HG03565 (cell line): ENCODE results near the gene TAF1A.

ENCODE experiments used
- ATAC-seq: cut with Tn5 transposase; IDR thresholded peaks from one replicate; pipeline ENCODE4 v1.9.1; 2021; ENCODE audit warnings: mild to moderate bottlenecking, moderate library complexity; ENCODE audit not compliant: unreplicated experiment

The TAF1A gene

DNA sequence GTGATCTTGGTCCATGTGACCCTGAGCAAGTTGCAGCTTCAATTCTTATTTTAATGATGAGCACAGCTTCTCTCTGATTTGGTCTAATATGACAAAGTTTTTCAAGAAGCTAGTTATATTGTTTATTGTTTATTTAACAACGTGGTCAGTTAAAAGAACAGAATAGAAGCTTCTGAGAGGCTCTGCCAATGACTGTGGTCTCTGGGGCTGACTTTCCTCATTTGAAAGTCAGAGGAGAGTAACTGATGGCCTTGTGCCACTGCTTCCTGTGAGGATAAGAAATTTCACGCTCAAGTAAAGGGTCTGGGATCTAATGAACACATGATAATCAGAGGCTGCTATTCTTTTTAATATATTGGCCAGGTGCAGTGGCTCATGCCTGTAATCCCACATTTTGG lies 49.1 kb downstream of the TAF1A start:
- no peak for ATAC-seq

DNA sequence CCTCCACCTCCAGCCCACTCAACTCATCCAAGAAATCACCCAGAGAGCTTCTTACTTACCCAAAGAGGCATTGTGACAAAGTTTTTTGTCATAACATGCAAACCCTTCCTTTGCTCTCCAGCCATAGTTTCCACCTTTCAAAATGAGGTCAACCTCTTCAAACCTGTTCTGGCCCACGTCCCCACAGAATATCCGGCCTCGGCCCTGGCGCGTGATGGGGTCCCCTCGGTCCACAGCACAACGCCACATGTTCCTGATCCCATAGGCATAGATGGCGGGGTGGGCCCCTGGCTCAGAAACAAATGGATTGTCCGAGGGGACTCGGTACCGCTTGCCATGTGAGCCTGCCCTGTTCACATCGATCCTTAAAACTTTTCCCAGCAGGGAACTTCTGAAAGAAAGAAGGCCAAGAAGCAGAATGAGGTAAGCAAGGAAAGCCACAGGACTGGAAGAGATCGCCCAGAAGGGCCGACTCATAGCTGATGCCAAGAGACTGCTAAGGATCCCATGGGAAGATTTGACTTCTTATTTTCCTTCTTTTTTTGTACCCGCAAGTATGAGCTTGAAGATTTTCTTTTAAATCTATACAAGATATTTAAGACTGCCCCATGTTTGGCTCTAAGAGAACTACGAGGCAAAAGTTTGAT lies 49.7 kb downstream of the TAF1A start:
- no peak for ATAC-seq

DNA sequence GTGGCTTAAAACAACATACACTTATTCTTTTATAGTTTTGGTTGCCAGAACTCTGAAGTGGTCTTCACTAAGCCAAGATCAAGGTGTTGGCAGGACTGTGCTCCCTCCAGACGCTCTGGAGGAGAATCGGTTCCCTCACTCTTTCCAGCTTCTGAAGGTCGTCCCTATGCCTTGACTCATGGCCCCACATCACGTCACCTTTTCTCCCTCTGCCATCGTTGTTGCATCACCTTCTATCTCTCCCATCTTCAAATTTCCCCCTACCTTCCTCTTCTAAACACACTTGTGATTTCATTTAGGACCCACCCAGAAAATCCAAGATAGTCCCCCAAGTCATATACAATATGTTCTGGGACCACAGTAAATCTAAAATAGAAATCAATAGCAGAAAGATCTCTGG lies 54.3 kb downstream of the TAF1A start:
- ATAC-seq: no peak

DNA sequence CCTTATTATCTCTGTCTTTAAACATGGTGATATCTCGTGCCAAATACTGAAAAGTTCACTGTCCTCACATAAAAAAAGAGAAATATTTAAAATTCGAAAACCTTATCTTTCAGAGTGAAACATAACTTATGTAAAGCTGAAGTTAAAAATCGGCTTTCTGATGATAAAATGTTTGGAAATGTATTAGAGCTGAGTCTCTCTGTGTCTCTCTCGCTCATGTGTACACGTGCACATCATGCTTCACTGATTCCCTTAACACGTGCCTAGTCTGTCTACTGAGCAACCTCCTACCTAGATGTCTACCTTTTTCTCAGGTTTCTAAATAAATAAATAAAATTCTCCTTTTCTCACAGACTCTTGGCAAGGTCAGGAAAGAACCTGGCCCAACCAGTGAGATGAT lies 58.9 kb downstream of the TAF1A start:
- no peak for ATAC-seq

DNA sequence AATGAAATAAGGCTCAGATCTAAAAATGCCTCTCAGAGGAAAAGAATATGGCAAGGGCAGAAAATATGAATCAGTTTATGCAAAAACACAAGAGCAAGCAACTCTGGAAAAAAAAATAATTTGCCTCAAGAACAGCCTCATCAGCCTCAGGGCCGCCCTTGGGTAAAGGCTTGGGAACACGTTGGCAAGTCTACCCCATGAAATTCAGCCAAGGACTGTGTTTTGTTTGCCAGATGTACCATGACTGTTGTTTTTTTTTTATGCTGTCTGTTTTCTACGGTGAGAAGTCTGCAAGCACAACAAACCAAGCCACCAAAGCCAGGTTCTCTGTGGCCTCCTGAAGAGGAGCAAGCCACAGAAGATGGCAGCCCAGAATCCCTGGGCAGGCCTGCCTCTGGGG lies 59.8 kb downstream of the TAF1A start:
- ATAC-seq: no peak

DNA sequence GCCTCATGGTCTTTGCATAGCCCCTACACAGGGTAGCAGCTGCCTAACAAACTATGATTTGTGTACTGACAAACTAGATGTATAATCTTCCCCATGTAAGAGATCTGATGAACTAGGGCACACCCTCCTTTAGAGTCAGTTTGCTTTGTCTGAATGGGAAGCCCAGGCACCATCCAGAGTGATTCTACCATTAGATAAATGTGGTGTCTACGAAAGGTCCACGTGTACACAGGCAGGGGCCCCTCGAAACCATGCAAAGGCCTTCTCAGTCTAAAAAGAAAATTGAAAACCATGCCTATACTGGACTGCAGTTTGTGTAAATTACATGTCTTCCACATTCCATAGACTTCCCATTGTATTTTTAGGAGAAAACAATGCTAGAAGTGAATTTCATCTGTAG lies 60.6 kb downstream of the TAF1A start:
- ATAC-seq: no peak

DNA sequence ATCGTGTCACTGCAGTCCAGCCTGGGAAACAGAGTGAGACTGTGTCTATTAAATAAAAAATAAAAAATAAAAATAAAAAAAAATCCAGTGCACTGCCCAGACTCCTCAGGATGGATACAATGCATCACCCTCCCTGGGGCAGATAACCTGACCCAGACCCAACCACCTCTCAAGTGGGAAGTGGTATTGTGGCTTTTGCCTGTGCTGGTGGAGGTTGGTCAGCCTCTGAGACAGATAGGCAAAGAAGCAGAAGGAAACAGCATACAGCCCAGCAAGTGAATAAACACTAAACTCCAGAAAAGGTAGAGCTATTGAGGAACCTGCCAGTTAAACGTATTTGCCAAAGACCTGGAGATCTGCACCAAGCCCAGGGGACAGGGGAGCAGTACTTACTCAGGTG lies 63.8 kb downstream of the TAF1A start:
- ATAC-seq: no peak

DNA sequence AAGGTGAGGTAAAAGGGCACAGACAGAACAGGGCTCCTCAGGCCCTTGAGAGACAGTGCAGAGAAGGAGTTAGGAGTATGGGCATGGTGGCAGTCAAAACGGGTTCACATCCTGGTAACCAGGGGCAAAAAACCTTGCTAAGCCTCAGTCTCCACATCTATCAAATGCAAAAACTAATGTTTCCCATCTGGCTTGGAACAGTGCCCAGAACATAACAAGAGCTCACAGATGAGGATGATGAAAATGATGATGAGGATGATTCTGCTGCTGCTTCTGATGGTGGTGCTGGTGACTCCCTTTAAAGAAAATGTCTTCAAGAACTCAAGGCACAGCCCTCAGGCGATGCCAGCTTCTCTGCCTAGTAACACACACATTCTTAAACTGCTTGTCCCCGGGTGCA lies 65.9 kb downstream of the TAF1A start:
- no peak for ATAC-seq

DNA sequence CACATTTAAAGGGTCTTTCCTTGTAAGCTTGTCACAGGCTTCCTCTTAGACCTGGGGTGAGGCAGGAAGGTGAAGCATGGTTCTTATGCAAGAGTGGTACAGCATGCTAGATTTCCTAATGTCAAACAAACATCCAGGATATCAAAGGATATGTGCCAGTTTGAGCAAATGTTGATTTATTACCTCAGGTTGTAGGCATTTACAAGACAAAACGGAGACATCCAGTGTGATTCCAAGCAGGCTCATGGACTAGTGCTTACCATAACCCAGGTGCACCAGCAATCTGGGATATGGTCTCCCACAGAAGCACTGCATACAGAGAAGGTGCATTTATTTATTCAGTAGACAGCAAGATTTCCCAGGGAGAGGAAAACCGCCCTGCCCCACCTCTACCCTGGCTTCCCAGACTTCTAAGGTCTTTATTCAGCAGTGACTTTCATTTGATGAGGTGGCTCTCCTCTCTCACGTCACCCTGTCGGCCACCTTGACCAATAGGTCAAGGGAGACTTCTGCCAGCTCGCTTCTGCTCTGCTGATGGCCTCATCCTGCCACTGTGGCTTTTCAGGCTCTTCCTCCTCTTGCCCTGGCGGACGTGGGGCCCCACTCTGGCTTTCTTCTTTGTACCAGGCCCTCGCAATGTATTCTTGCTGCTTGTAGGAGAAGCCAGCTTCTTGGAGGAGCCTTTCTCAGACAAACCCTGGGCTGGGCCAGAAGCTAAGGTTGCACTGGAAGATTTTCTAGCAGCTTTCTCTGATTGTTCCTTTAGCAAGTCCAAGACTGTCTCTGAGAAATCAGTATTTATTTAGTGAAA lies 67.4 kb downstream of the TAF1A start:
- no peak for ATAC-seq

DNA sequence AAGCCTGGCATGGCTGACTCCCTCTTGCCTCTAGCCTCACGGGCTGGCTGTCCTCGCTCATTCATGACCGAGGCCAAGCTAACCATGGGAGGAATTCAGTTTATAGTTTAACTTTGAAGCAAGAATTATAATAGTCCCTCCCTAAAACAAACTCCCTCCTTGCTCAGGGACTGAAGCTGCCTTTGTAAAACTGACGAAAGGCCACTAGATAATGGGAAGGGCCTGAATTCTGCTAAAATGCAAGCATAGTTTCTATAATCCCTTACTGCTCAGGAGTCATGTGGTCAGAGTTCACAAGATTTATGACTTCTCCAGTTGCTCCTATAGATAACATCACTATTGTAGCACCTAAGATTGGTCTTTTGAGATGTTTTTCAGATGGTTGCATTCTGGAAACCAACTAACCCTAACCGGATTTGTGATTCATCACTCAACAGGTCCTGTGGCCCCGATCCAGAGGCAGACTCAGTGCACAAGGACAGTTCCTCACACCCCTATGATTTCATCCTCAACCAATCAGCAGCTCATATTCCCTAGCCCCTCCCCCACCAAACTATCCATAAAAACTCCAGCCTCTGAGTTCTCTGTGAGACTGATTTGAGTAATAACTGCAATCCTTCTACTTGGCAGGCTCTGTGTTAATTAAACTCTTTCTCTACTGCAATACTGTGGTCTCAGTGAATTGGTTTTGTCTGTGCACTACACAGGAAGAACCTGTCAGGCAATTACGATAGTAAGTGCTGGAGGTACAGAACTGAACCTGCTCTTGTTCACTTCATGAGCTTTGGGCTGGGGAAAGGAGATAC lies 68.2 kb downstream of the TAF1A start:
- ATAC-seq: no peak
